HepG2 (cell line): ENCODE results near the gene MYORG. TPM values are rescaled to one million over a fixed set of nuclear protein-coding genes. Genes with fewer than 3 reads are reported as not detected.

Experiments used
- ATAC-seq: fragments of 200-7000 bp; cut with Tn5 transposase; 3 replicates; pipeline ENCODE4 v1.9.1; 2020; ENCODE audit warnings: mild to moderate bottlenecking, moderate library complexity
- BruUV-seq: library from RNA; stranded (reverse); fragments of 400-500 nt; replicated peaks from 2 replicates; lab custom pipeline; 2021; lab: Mats Ljungman, UMichigan
- CTCF ChIA-PET: fragments of 300-600 bp; formaldehyde crosslinking; extraction: SDS; loops from one replicate; lab custom pipeline; 2021; ENCODE audit warnings: low total read pairs, inconsistent platforms, low intra/inter-chr PET ratio; lab: Yijun Ruan, JAX
- POLR2A ChIA-PET: fragments of 350-600 bp; sonication (Branson Sonifier 250); formaldehyde crosslinking; loops from one replicate; lab custom pipeline; 2020; ENCODE audit warnings: antibody characterized with exemption, inconsistent platforms; lab: Yijun Ruan, JAX
- DNase-seq: peaks from one replicate; pipeline ENCODE4 v3.0.0-alpha.2; 2015; ENCODE audit warnings: low spot score
- FAIRE-seq: peaks from 3 replicates; lab custom pipeline; 2011; peaks lifted over from hg19 to GRCh38; lab: Jason Lieb, UNC
- H2AFZ ChIP-seq: one replicate; pipeline ENCODE4 v1.6.1; 2011; ENCODE audit warnings: low read length, inconsistent platforms
- H3K27ac ChIP-seq: fragments of 300-600 bp; 3 replicates; pipeline ENCODE4 v1.8.0; 2011; ENCODE audit warnings: mixed run types, mild to moderate bottlenecking, mixed read lengths, low read length, inconsistent platforms; ENCODE audit not compliant: insufficient read depth; ENCODE audit errors: extremely low read length
- H3K27me3 ChIP-seq, 2 experiments: fragments of 200-600 bp in 1 of 2; 2 replicates in 1 of 2; 3 replicates in 1 of 2; pipeline versions ENCODE4 v1.6.0 to v1.8.0; 2011; ENCODE audit warnings: low read length in 2 of 2, mild to moderate bottlenecking in 2 of 2, moderate library complexity in 2 of 2, inconsistent platforms in 1 of 2; ENCODE audit not compliant: insufficient read depth in 2 of 2, control insufficient read depth in 1 of 2
- H3K36me3 ChIP-seq, 2 experiments: fragments of 200-600 bp in 1 of 2; replicated peaks in 1 of 2; 2 replicates in 1 of 2; 3 replicates in 1 of 2; pipeline versions ENCODE4 v1.5.1 to v1.8.0; 2011; ENCODE audit warnings: low read length in 2 of 2, inconsistent platforms in 1 of 2; ENCODE audit not compliant: insufficient read depth in 2 of 2, control insufficient read depth in 1 of 2
- H3K4me1 ChIP-seq: 2 replicates; pipeline ENCODE4 v1.5.1; 2012; ENCODE audit warnings: low read length, inconsistent platforms; ENCODE audit not compliant: insufficient read depth
- H3K4me2 ChIP-seq: 2 replicates; pipeline ENCODE4 v1.6.0; 2011; ENCODE audit warnings: low read depth, low read length, inconsistent platforms
- H3K4me3 ChIP-seq, 3 experiments: fragments of 200-600 bp in 1 of 3; sonication (generic), shearing (Covaris generic) in 1 of 3; replicated peaks in 1 of 3; 2 replicates each; pipeline ENCODE4 v1.5.1; 2011 to 2016; ENCODE audit warnings: low read length in 3 of 3, inconsistent platforms in 2 of 3, low read depth in 2 of 3, mild to moderate bottlenecking in 2 of 3, control low read depth in 1 of 3, mixed read lengths in 1 of 3; ENCODE audit not compliant: insufficient read depth in 1 of 3
- H3K79me2 ChIP-seq: one replicate; pipeline ENCODE4 v1.6.1; 2011; ENCODE audit warnings: low read length, inconsistent platforms; ENCODE audit not compliant: insufficient read depth
- H3K9ac ChIP-seq: 2 replicates; pipeline ENCODE4 v1.6.0; 2011; ENCODE audit warnings: mild to moderate bottlenecking, low read depth, low read length, inconsistent platforms; ENCODE audit not compliant: insufficient read depth
- H3K9me3 ChIP-seq: 2 replicates; pipeline ENCODE4 v1.5.1; 2012; ENCODE audit warnings: mild to moderate bottlenecking, low read length
- H4K20me1 ChIP-seq: 2 replicates; pipeline ENCODE4 v1.6.0; 2011; ENCODE audit warnings: inconsistent platforms, mild to moderate bottlenecking, low read length, moderate library complexity; ENCODE audit not compliant: insufficient read depth
- ARHGAP35 ChIP-seq: sonication (generic); formaldehyde crosslinking; IDR thresholded peaks from 2 replicates; pipeline ENCODE4 v1.9.0; 2022; ENCODE audit warnings: mild to moderate bottlenecking, inconsistent platforms, moderate library complexity, missing genetic modification reagents, borderline replicate concordance
- CREM ChIP-seq, 2 experiments: sonication (generic) in 1 of 2; formaldehyde crosslinking in 1 of 2; IDR thresholded peaks; 2 replicates each; pipeline versions ENCODE4 v1.4.0 to v1.6.1; 2016 to 2020; ENCODE audit warnings: antibody characterized with exemption in 1 of 2, mild to moderate bottlenecking in 1 of 2, missing genetic modification reagents in 1 of 2
- IRX3 ChIP-seq: sonication (generic); formaldehyde crosslinking; IDR thresholded peaks from 2 replicates; pipeline ENCODE4 v1.8.1; 2023; ENCODE audit warnings: mild to moderate bottlenecking, low read depth, missing genetic modification reagents, borderline replicate concordance
- PCBP2 ChIP-seq: fragments of 200-400 bp; formaldehyde crosslinking; optimal IDR thresholded peaks from 2 replicates; pipeline ENCODE3; 2018; ENCODE audit warnings: low read length, low read depth; ENCODE audit not compliant: poor library complexity, severe bottlenecking
- PHF8 ChIP-seq: sonication (generic); formaldehyde crosslinking; IDR thresholded peaks from 2 replicates; pipeline ENCODE4 v1.5.0; 2020; ENCODE audit warnings: missing genetic modification reagents
- PTBP1 ChIP-seq: fragments of 200-400 bp; formaldehyde crosslinking; IDR thresholded peaks from 2 replicates; pipeline ENCODE4 v1.6.1; 2018; ENCODE audit warnings: low read length, low read depth; ENCODE audit not compliant: poor library complexity, severe bottlenecking
- RORA ChIP-seq: sonication (generic); formaldehyde crosslinking; IDR thresholded peaks from 2 replicates; pipeline ENCODE4 v1.5.0; 2020; ENCODE audit warnings: mild to moderate bottlenecking, missing genetic modification reagents, moderate library complexity
- SMAD1 ChIP-seq: sonication (generic); formaldehyde crosslinking; IDR thresholded peaks from 2 replicates; pipeline ENCODE4 v1.4.0; 2020; ENCODE audit warnings: missing genetic modification reagents, low read depth, mild to moderate bottlenecking, borderline replicate concordance
- THYN1 ChIP-seq: sonication (generic); formaldehyde crosslinking; IDR thresholded peaks from 2 replicates; pipeline ENCODE4 v1.8.1; 2023; ENCODE audit warnings: low read depth, mild to moderate bottlenecking, moderate library complexity, missing genetic modification reagents, borderline replicate concordance
- ZMYM2 ChIP-seq: sonication (generic); formaldehyde crosslinking; IDR thresholded peaks from 2 replicates; pipeline ENCODE4 v1.8.0; 2022; ENCODE audit warnings: mild to moderate bottlenecking, missing genetic modification reagents
- ZNF124 ChIP-seq: sonication (generic); formaldehyde crosslinking; IDR thresholded peaks from 2 replicates; pipeline ENCODE4 v1.4.0; 2020; ENCODE audit warnings: missing genetic modification reagents
- ZNF326 ChIP-seq: sonication (generic); formaldehyde crosslinking; IDR thresholded peaks from 2 replicates; pipeline ENCODE4 v1.4.0; 2020; ENCODE audit warnings: missing genetic modification reagents, borderline replicate concordance
- ZNF501 ChIP-seq: sonication (generic); formaldehyde crosslinking; IDR thresholded peaks from 2 replicates; pipeline ENCODE4 v1.5.1; 2020; ENCODE audit warnings: mild to moderate bottlenecking, moderate library complexity, missing genetic modification reagents
- ZNF530 ChIP-seq: sonication (generic); formaldehyde crosslinking; IDR thresholded peaks from 2 replicates; pipeline ENCODE4 v1.5.0; 2020; ENCODE audit warnings: low read depth, mild to moderate bottlenecking, missing genetic modification reagents
- ZNF615 ChIP-seq: sonication (generic); formaldehyde crosslinking; IDR thresholded peaks from 2 replicates; pipeline ENCODE4 v1.5.0; 2020; ENCODE audit warnings: mild to moderate bottlenecking, missing genetic modification reagents, borderline replicate concordance
- ZNF768 ChIP-seq: sonication (generic); formaldehyde crosslinking; IDR thresholded peaks from 2 replicates; pipeline ENCODE4 v1.4.0; 2020; ENCODE audit warnings: missing genetic modification reagents
- ZSCAN9 ChIP-seq: IDR thresholded peaks from 2 replicates; pipeline ENCODE4 v1.6.1; 2016; ENCODE audit warnings: borderline replicate concordance
- WGBS: methylation state at CpG from one replicate; pipeline ENCODE4 v1.1.6; 2017; ENCODE audit warnings: low lambda C conversion rate; 5-methylcytosine and 5-hydroxymethylcytosine counted together
- in situ Hi-C: cut with HindIII; loops from 2 replicates; pipeline ENCODE4 v1.10.0; 2017; ENCODE audit warnings: low pct_unique_long_range_greater_than_20kb; ENCODE audit not compliant: extremely low pct_ligation_motif_present
- intact Hi-C: fragments of 100-400 bp; cut with micrococcal nuclease; formaldehyde crosslinking; loops from one replicate; pipeline ENCODE4 v1.10.0; 2022; ENCODE audit not compliant: unreplicated experiment
- polyA plus RNA-seq, 8 experiments: library from polyadenylated mRNA; depleted of rRNA in 3 of 8; stranded (reverse) in 7 of 8; unstranded in 1 of 8; fragments of >200 nt; fragmentation: Illumina TruSeq in 4 of 8; extraction: Trizol in 4 of 8; gene quantifications; 2 replicates each; pipeline versions ENCODE4 v1.2.1 to v1.2.3, GENCODE V29; 2011 to 2016; ENCODE audit warnings: low read depth in 4 of 8, missing spikeins in 1 of 8, mixed read lengths in 1 of 8; ENCODE audit not compliant: insufficient read depth in 1 of 8
- total RNA-seq, 5 experiments: library from RNA; depleted of rRNA; stranded (reverse); fragments of >200 nt; fragmentation: Illumina TruSeq; extraction: Trizol; gene quantifications; 2 replicates each; pipeline ENCODE4 v1.2.3, GENCODE V29; 2016; ENCODE audit warnings: low read depth in 1 of 5
- TF ChIP-seq, protein P1 (sequence below): sonication (generic); formaldehyde crosslinking; IDR thresholded peaks from 2 replicates; pipeline ENCODE4 v1.4.0; 2020; ENCODE audit warnings: missing genetic modification reagents

The MYORG gene
- total and polyA plus RNA-seq, 2 of the 13 experiments (the other 11 are each of a cell fraction or from before 2014, with no cell fraction given) = 11.1 to 22.4 TPM

DNA sequence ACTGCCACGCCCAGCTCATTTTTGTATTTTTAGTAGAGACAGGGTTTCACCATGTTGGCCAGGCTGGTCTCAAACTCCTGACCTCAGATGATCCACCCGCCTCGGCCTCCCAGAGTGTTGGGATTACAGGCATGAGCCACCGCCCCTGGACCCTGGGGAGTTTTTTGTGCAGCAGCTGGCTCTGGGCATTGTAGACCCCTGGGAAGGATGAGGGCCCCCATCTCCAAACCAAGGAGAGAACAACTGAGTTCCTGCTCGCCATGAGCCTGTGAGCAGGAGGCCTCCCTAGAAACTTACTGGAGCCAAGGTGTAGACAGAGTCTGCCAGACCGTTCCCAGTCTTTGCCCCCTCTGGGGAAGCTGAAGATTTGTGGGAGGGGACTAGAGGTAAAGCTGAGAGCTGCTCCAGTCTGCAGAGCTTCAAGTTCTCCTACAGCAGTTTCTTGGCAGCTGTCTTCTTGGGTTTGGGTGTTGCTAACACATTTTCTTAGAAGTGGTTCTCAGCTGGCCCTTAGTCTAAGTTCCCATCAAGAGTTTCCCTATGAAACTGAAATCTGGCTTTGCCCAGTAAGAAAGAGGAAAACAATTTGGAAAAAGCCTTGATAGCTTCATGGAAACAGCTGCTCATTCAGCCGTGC is 34.9 kb downstream of the MYORG start (continued):
- TF ChIP-seq, protein P1, sequence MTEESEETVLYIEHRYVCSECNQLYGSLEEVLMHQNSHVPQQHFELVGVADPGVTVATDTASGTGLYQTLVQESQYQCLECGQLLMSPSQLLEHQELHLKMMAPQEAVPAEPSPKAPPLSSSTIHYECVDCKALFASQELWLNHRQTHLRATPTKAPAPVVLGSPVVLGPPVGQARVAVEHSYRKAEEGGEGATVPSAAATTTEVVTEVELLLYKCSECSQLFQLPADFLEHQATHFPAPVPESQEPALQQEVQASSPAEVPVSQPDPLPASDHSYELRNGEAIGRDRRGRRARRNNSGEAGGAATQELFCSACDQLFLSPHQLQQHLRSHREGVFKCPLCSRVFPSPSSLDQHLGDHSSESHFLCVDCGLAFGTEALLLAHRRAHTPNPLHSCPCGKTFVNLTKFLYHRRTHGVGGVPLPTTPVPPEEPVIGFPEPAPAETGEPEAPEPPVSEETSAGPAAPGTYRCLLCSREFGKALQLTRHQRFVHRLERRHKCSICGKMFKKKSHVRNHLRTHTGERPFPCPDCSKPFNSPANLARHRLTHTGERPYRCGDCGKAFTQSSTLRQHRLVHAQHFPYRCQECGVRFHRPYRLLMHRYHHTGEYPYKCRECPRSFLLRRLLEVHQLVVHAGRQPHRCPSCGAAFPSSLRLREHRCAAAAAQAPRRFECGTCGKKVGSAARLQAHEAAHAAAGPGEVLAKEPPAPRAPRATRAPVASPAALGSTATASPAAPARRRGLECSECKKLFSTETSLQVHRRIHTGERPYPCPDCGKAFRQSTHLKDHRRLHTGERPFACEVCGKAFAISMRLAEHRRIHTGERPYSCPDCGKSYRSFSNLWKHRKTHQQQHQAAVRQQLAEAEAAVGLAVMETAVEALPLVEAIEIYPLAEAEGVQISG (CRISPR knock-in tag) = no peak
- TF ChIP-seq RORA (CRISPR knock-in tag) (no peak), PCBP2 (no peak)
- TF ChIP-seq, all 625 proteins: peak for 0

DNA sequence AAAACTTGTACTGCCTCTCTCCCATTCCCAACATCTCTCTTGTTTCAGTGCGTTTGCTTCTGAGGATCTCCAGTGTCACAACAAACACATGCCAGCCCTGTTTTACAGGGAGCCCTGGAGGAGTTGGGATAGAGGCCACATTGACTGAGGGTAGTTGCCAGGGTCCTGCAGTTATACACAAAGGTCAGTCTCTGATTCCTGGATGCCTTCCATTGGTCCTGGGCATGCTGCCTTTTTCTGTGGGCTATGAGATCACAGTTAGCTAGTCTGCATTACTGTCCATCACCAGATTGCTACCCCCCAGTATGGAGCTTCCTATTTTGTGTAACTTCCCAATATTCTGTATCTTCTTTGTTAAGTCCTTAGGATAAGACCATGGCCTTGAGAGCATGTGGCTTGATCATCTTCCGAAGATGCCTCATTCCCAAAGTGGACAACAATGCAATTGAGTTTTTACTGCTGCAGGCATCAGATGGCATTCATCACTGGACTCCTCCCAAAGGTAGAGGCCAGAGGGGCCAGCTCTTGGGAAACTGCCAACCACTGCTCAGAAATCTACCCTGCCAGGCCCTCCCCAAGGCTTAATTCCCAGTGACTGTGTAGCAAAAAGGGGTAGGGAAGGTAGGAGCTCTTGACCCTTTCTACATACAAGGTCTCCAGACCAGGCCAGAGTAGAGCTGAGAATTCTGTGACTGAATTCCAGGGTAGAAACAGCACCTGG is 37.9 kb downstream of the MYORG start:
- Histone ChIP-seq H3K27ac (no peak overlapping the region), H3K4me1 (peaks cover 34% of the 10 kb centered on the region), H3K27me3 (no peaks in the 10 kb centered on the region), H3K79me2 (no peaks in the 10 kb centered on the region), H2AFZ (no peak overlapping the region), H3K9me3 (no peaks in the 10 kb centered on the region), H4K20me1 (no peaks in the 10 kb centered on the region), H3K4me3 (no peak overlapping the region), H3K4me2 (no peak overlapping the region), H3K36me3 (peaks cover 16% of the 10 kb centered on the region in 2 experiments), H3K9ac (no peak overlapping the region)
- TF ChIP-seq IRX3 (CRISPR knock-in tag) (no peak), SMAD1 (CRISPR knock-in tag) (no peak), ZNF530 (CRISPR knock-in tag) (no peak), CREM (IDR thresholded peaks at IDR 0.05) (no peak), CREM (CRISPR knock-in tag; IDR thresholded peaks at IDR 0.05) (no peak), ZNF124 (CRISPR knock-in tag) (no peak), ZNF501 (CRISPR knock-in tag) (no peak), ZNF615 (CRISPR knock-in tag) (no peak), ZMYM2 (CRISPR knock-in tag) (no peak), THYN1 (CRISPR knock-in tag) (no peak), ARHGAP35 (CRISPR knock-in tag) (no peak), ZNF326 (CRISPR knock-in tag) (no peak), PTBP1 (no peak), ZSCAN9 (CRISPR knock-in tag) (no peak), ZNF768 (no peak), PHF8 (CRISPR knock-in tag) (no peak)
- 100% methylated on average over 2 of the region's 2 CpGs for WGBS
- no TSS peak for BruUV-seq
- intact Hi-C loops (loop anchor here (10.0 kb wide), 1 partner anchor 166 kb away; no protein-coding TSS in a partner anchor), in situ Hi-C loops (no loop called here)
- FAIRE-seq (no peak), ATAC-seq (no peak), DNase-seq (no peak)
- POLR2A ChIA-PET = interaction anchor here (0.7 to 7.6 kb wide), 3 partner anchors 8 to 38 kb away, joined by 3 to 162 read pairs (median 5); partner anchors contain the start of gene MYORG
- CTCF ChIA-PET = no interaction called here
